Endometrial microvascular endothelial cells (primary cell): Measurements from ENCODE around the gene ATR. TPM values are rescaled to one million over a fixed set of nuclear protein-coding genes. Genes with fewer than 3 reads are reported as not detected.

Source experiments
- in situ Hi-C: cut with HindIII; loops from 2 replicates; pipeline ENCODE4 v1.10.0; 2017; ENCODE audit warnings: low sequenced_read_pairs, low pct_unique_long_range_greater_than_20kb; ENCODE audit errors: inconsistent ontology term
- total RNA-seq: library from RNA; depleted of rRNA; stranded (reverse); fragments of >200 nt; gene quantifications from one replicate; pipeline ENCODE4 v1.2.3, GENCODE V29; 2015; ENCODE audit errors: inconsistent ontology term

ATR gene
- total RNA-seq, 1 donor from 2014 or later, result 20.0 TPM

GRCh38 chr3:142543307-142543706, 35.2 kb downstream of the ATR start:
- in situ Hi-C loops, result no loop called here

- in situ Hi-C loops, result no loop called here
Measured at GRCh38 chr3:142542054-142542453, 36.5 kb downstream of the ATR start.

- in situ Hi-C loops, result no loop called here
Measured at GRCh38 chr3:142536519-142536918, 42.0 kb downstream of the ATR start.

GRCh38 chr3:142534543-142534942, 44.0 kb downstream of the ATR start:
- in situ Hi-C loops, result no loop called here

- in situ Hi-C loops, result no loop called here
Measured at GRCh38 chr3:142530296-142530695, 48.2 kb downstream of the ATR start.

GRCh38 chr3:142523921-142524566, 54.5 kb downstream of the ATR start:
- in situ Hi-C loops, result no loop called here

- in situ Hi-C loops, result no loop called here
Measured at GRCh38 chr3:142509079-142509478, 69.5 kb downstream of the ATR start.

- in situ Hi-C loops, result no loop called here
Measured at GRCh38 chr3:142507241-142507640, 71.3 kb downstream of the ATR start.

GRCh38 chr3:142502187-142502985, 76.1 kb downstream of the ATR start:
- in situ Hi-C loops, result no loop called here

- in situ Hi-C loops, result no loop called here
Measured at GRCh38 chr3:142501004-142501926, 77.3 kb downstream of the ATR start.

- in situ Hi-C loops, result no loop called here
Measured at GRCh38 chr3:142500211-142500610, 78.3 kb downstream of the ATR start.

- in situ Hi-C loops, result no loop called here
Measured at GRCh38 chr3:142498397-142499180, 79.9 kb downstream of the ATR start.

- in situ Hi-C loops, result no loop called here
Measured at GRCh38 chr3:142497729-142498128, 80.8 kb downstream of the ATR start.

- in situ Hi-C loops, result no loop called here
Measured at GRCh38 chr3:142495103-142495502, 83.4 kb downstream of the ATR start.

- in situ Hi-C loops, result no loop called here
Measured at GRCh38 chr3:142492184-142492583, 86.3 kb downstream of the ATR start.

GRCh38 chr3:142489572-142490323, 88.8 kb downstream of the ATR start:
- in situ Hi-C loops, result no loop called here

- in situ Hi-C loops, result no loop called here
Measured at GRCh38 chr3:142484912-142485435, 93.6 kb downstream of the ATR start.

GRCh38 chr3:142481196-142481595, 97.3 kb downstream of the ATR start:
- in situ Hi-C loops, result no loop called here
